T47D (cell line): ENCODE results near the gene DDX10.

Experiments
- DNase-seq, 2 experiments: peaks; one replicate each; pipeline versions ENCODE4 v3.0.0 to v3.0.0-alpha.2; 2011 to 2012; ENCODE audit warnings: low read depth in 1 of 2, low spot score in 1 of 2
- JUND ChIP-seq: IDR thresholded peaks from 2 replicates; pipeline ENCODE4 v1.6.1; 2012; ENCODE audit warnings: low read depth
- in situ Hi-C: cut with HindIII; loops from 2 replicates; pipeline ENCODE4 v1.10.0; 2016; ENCODE audit warnings: low sequenced_read_pairs, low pct_unique_long_range_greater_than_20kb

The DDX10 gene

DNA sequence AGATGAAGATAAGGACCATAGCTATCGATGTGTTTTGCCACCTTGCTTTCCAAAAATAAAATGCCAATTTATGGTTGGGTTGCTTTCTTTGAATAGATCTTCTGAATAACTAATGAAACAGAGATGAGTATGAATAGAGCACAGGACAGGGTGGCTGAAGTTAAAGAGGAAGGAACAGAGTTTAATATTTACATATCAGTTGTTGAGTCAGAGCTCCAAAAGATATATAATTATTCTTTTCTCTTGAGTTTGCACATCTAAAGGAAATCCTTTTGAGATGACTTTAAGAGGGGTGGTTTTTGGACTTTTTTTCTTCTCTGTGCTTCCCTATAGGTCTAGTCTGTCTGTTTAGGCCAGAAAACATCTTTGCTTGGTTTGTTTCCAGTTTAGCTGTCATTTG, 115.2 kb downstream of the DDX10 start:
- DNase-seq: no peak
- in situ Hi-C loops: no loop called here
- TF ChIP-seq JUND: no peak

DNA sequence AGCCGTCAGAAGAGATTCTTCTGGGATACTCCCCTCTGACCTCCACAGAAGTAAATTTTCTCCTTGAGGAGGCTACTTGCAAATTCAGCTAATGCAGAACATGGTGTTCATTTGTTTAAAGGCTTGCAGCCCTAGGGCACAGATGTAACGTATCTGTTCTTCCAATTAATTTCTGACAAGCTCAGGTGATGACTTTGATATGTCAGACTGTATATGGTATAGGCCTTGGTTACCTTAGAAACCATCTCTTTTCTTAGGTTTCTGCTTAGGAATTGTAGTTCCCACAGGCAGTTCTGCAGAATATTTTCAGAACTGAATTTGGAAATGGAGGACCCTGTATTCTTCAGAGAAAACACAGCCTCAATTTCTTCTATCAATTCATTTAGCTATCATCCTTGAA, 117.1 kb downstream of the DDX10 start:
- in situ Hi-C loops: no loop called here
- DNase-seq: no peak
- TF ChIP-seq JUND: no peak

- in situ Hi-C loops: no loop called here
- TF ChIP-seq JUND: no peak
- DNase-seq: peak in 1 of 2 experiments; percentile 67
Measured at GRCh38 chr11:108786281-108786990, 121.6 kb downstream of the DDX10 start.

GRCh38 chr11:108787105-108787504, 122.2 kb downstream of the DDX10 start:
- no peak for TF ChIP-seq JUND
- DNase-seq: peak in 1 of 2 experiments; percentile 11
- in situ Hi-C loops: no loop called here

GRCh38 chr11:108788565-108789199, 123.8 kb downstream of the DDX10 start:
- in situ Hi-C loops: no loop called here
- TF ChIP-seq JUND: no peak
- DNase-seq: peak in 1 of 2 experiments; percentile 58

DNA sequence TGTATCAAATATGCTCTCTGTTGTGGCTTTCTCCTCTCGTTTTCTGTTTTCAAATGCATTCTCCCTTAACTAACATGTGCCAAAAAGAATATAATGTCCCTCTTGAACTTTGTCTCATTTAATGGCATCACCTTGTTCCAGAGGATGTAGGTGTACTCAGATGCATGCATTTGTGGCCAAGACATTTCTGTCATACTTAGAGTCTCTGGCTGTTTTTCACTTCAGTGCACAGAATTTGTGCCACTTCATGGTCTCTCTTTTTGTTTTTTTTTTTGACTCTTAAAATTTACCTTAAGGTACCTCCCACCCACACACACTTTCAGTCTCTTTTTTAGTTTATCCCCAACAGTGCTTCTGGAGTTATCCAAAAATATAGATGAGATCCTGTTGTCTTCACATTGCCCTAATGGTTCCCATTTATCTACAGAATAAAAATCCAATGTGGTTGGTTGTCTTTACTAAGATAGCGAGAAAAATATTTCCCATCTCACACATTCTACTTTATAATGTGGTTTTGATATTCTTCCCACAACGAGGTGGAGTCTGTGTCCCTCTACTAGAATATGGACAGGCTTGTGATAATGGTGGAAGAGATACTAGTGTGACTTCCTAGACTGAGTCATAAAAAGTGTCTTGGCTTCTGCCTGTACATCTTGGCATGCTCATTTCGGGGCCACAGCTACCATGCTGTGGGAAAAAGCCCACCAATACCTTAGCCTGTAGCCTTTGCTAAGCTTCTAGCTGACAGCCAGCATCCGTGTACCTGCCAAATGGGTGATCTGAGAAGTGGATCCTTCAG, 125.8 kb downstream of the DDX10 start:
- no peak for TF ChIP-seq JUND
- DNase-seq: no peak
- in situ Hi-C loops: no loop called here

GRCh38 chr11:108793138-108793537, 128.3 kb downstream of the DDX10 start:
- in situ Hi-C loops: no loop called here
- no peak for DNase-seq
- TF ChIP-seq JUND: no peak

DNA sequence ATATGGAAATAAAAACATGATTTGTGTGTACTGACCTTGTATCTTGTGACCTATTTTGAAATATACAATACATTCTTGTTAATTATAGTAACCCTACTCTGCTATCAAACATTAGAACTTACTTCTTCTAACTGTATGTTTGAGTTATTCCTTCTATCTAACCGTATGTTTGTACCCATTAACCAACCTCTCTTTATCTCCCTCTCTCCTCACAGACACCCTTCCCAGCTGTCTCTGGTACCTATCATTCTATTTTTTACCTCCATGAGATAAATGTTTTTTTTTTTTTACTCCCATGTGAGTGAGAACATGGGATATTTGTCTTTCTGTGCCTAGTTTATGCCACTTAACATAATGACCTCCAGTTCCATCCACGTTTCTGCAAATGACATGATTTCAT, 128.7 kb downstream of the DDX10 start:
- no peak for TF ChIP-seq JUND
- in situ Hi-C loops: no loop called here
- no peak for DNase-seq

DNA sequence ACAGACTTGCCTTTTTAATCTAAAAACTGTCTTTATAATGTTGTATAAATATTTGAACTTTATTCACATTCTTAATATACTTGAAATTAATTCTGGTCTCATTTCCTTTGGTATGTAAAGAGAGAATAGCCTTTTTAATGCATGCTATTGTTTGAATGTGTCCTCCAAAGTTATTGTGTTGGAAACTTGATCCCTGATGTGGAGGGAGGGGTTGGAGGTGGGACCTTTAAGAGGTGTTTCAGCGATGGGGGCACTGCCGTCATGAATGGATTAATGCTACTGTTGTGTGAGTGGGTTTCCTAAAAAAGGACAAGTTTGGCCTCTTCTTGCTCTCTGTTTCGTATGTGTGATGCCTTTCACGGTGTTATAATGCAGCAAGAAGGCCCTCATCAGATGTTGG, 131.7 kb downstream of the DDX10 start:
- DNase-seq: no peak
- TF ChIP-seq JUND: no peak
- in situ Hi-C loops: no loop called here

GRCh38 chr11:108797578-108798100, 132.8 kb downstream of the DDX10 start:
- no peak for TF ChIP-seq JUND
- in situ Hi-C loops: no loop called here
- no peak for DNase-seq

GRCh38 chr11:108802492-108802891, 137.6 kb downstream of the DDX10 start:
- no peak for DNase-seq
- in situ Hi-C loops: no loop called here

DNA sequence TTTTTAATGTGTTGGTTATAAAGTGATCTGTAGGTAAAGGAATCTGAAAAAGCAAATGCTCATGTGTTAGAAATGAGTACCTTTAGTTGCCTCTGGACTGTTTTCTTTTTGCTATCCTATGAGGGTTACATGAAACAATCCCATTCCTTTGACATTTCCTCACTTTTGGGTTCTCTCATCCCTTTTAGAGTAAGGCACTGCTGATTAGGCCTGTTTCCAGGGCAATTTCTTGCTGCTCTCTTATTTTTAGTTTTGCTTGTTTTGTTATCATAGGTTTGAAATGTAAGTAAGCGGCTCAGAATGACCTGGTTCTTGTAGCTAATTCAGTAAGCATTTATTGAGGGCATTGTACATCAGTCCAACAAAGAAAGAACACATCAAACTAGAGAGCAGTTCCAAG, 138.9 kb downstream of the DDX10 start:
- TF ChIP-seq JUND: no peak
- in situ Hi-C loops: no loop called here
- DNase-seq: no peak

More at GRCh38 chr11:108802492-108802891, 137.6 kb downstream of the DDX10 start:
- TF ChIP-seq JUND: no peak

DNA sequence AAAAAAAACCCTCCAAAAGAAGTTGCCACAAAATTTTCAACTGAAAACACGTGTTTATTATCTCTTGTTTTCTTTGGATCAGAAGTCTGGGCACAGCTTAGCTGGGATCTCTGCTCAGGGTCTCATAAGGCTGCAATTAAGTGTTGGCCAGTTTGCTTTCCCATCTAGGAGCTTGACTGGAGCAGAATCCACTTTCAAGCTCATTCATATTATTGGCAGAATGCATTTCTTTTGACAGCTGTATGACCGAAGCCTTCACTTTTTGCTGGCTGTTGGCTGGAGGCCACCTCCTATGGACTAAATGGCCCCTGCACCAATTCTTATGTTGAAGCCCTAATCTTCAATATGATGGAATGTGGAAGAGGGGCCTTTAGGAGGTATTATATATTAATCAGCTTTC, 139.6 kb downstream of the DDX10 start:
- DNase-seq: no peak
- in situ Hi-C loops: no loop called here

More for the DNA sequence above, 139.6 kb downstream of the DDX10 start:
- no peak for TF ChIP-seq JUND
